ENCODE data around the gene CAMK2G. TPM values are rescaled to one million over a fixed set of nuclear protein-coding genes. Genes with fewer than 3 reads are reported as not detected.

Gene CAMK2G
- total RNA-seq, 2 experiments from 2014 or later, result 29.1 to 34.8 TPM

GRCh38 chr10:73905256-73906020 lies 31.1 kb upstream of the CAMK2G start:
- BruUV-seq (replicated peaks), result no TSS peak
- Histone ChIP-seq H3K36me3 (ENCODE audit: insufficient read depth, low read length) (no peaks in the 10 kb centered on the region), H3K4me1 (ENCODE audit: insufficient read depth, low read length, poor library complexity, severe bottlenecking) (peaks cover 48% of the 10 kb centered on the region), H3K4me3 (ENCODE audit: low read depth, low read length, poor library complexity, severe bottlenecking) (no peak overlapping the region), H3K9me2 (ENCODE audit: insufficient read depth, low read length) (no peaks in the 10 kb centered on the region), H3K9me3 (ENCODE audit: low read length) (no peaks in the 10 kb centered on the region), H3K27ac (ENCODE audit: low read depth, low read length, poor library complexity, severe bottlenecking) (no peak overlapping the region), H4K20me1 (ENCODE audit: insufficient read depth, low read length) (no peaks in the 10 kb centered on the region), H2AFZ (ENCODE audit: low read length) (no peak overlapping the region), H3K4me2 (ENCODE audit: low read length) (no peak overlapping the region), H3K79me2 (ENCODE audit: insufficient read depth, low read depth, low read length) (no peaks in the 10 kb centered on the region)
- ChIA-PET POLR2A (interaction anchor here (1.0 kb wide), 1 partner anchor 25 kb away, joined by 4 read pairs; no protein-coding TSS in a partner anchor), CTCF (ENCODE audit: unreplicated experiment) (no interaction called here)
- TF ChIP-seq CTCF (conservative IDR thresholded peaks at IDR 0.05; ENCODE audit: low read length), result no peak
- no peak for TF ChIP-seq EZH2phosphoT487 (IDR thresholded peaks at IDR 0.05; ENCODE audit: borderline replicate concordance, low read depth, low read length)
- intact Hi-C loops (cut with micrococcal nuclease; ENCODE audit: unreplicated experiment), result no loop called here
- DNase-seq (ENCODE audit: low spot score), result no peak

GRCh38 chr10:73902351-73902750 lies 28.0 kb upstream of the CAMK2G start:
- no peaks in the 10 kb centered on the region for H3K36me3 ChIP-seq (ENCODE audit: insufficient read depth, low read length)
- peaks cover 37% of the 10 kb centered on the region for H3K4me1 ChIP-seq (ENCODE audit: insufficient read depth, low read length, poor library complexity, severe bottlenecking)
- intact Hi-C loops (cut with micrococcal nuclease; ENCODE audit: unreplicated experiment), result no loop called here
- ChIA-PET CTCF (ENCODE audit: unreplicated experiment) (no interaction called here), POLR2A (interaction anchor here (0.6 to 1.4 kb wide), 13 partner anchors 9 to 265 kb away, joined by 3 to 7 read pairs (median 3); no protein-coding TSS in a partner anchor)
- BruUV-seq (replicated peaks), result no TSS peak
- H3K9me3 ChIP-seq (ENCODE audit: low read length), result no peaks in the 10 kb centered on the region
- H4K20me1 ChIP-seq (ENCODE audit: insufficient read depth, low read length), result no peaks in the 10 kb centered on the region
- H3K4me3 ChIP-seq (ENCODE audit: low read depth, low read length, poor library complexity, severe bottlenecking), result no peak overlapping the region
- peak overlapping the region; percentile 50 for H2AFZ ChIP-seq (ENCODE audit: low read length)
- DNase-seq (ENCODE audit: low spot score), result no peak
- H3K79me2 ChIP-seq (ENCODE audit: insufficient read depth, low read depth, low read length), result no peaks in the 10 kb centered on the region
- peak overlapping the region; percentile 10; the same call in 1 of the 2 replicates for H3K4me2 ChIP-seq (ENCODE audit: low read length)
- TF ChIP-seq CTCF (conservative IDR thresholded peaks at IDR 0.05; ENCODE audit: low read length), result no peak
- H3K9me2 ChIP-seq (ENCODE audit: insufficient read depth, low read length), result no peaks in the 10 kb centered on the region
- H3K27ac ChIP-seq (ENCODE audit: low read depth, low read length, poor library complexity, severe bottlenecking), result no peak overlapping the region

GRCh38 chr10:73901261-73901660 lies 26.9 kb upstream of the CAMK2G start:
- no peaks in the 10 kb centered on the region for H3K9me3 ChIP-seq (ENCODE audit: low read length)
- no peak overlapping the region for H3K4me3 ChIP-seq (ENCODE audit: low read depth, low read length, poor library complexity, severe bottlenecking)
- no peaks in the 10 kb centered on the region for H4K20me1 ChIP-seq (ENCODE audit: insufficient read depth, low read length)
- no peaks in the 10 kb centered on the region for H3K79me2 ChIP-seq (ENCODE audit: insufficient read depth, low read depth, low read length)
- no peaks in the 10 kb centered on the region for H3K36me3 ChIP-seq (ENCODE audit: insufficient read depth, low read length)
- ChIA-PET CTCF (ENCODE audit: unreplicated experiment) (no interaction called here), POLR2A (interaction anchor here (0.6 to 0.7 kb wide), 3 partner anchors 18 to 153 kb away, joined by 3 to 6 read pairs (median 3); no protein-coding TSS in a partner anchor)
- intact Hi-C loops (cut with micrococcal nuclease; ENCODE audit: unreplicated experiment), result no loop called here
- H3K4me2 ChIP-seq (ENCODE audit: low read length), result 0 out of 2 replicates have a peak overlapping the region, but pooled peaks have one; percentile 10
- H3K9me2 ChIP-seq (ENCODE audit: insufficient read depth, low read length), result no peaks in the 10 kb centered on the region
- TF ChIP-seq CTCF (conservative IDR thresholded peaks at IDR 0.05; ENCODE audit: low read length) (no peak), EZH2phosphoT487 (IDR thresholded peaks at IDR 0.05; ENCODE audit: borderline replicate concordance, low read depth, low read length) (no peak)
- BruUV-seq (replicated peaks), result no TSS peak
- DNase-seq (ENCODE audit: low spot score), result no peak
- no peak overlapping the region for H3K27ac ChIP-seq (ENCODE audit: low read depth, low read length, poor library complexity, severe bottlenecking)
- peaks cover 37% of the 10 kb centered on the region for H3K4me1 ChIP-seq (ENCODE audit: insufficient read depth, low read length, poor library complexity, severe bottlenecking)
- H2AFZ ChIP-seq (ENCODE audit: low read length), result no peak overlapping the region
